HG03066 (cell line): Measurements from ENCODE around the gene PRKCH.

Source experiments
- ATAC-seq: cut with Tn5 transposase; IDR thresholded peaks from one replicate; pipeline ENCODE4 v1.9.1; 2021; ENCODE audit warnings: low read depth; ENCODE audit not compliant: unreplicated experiment

PRKCH gene

DNA sequence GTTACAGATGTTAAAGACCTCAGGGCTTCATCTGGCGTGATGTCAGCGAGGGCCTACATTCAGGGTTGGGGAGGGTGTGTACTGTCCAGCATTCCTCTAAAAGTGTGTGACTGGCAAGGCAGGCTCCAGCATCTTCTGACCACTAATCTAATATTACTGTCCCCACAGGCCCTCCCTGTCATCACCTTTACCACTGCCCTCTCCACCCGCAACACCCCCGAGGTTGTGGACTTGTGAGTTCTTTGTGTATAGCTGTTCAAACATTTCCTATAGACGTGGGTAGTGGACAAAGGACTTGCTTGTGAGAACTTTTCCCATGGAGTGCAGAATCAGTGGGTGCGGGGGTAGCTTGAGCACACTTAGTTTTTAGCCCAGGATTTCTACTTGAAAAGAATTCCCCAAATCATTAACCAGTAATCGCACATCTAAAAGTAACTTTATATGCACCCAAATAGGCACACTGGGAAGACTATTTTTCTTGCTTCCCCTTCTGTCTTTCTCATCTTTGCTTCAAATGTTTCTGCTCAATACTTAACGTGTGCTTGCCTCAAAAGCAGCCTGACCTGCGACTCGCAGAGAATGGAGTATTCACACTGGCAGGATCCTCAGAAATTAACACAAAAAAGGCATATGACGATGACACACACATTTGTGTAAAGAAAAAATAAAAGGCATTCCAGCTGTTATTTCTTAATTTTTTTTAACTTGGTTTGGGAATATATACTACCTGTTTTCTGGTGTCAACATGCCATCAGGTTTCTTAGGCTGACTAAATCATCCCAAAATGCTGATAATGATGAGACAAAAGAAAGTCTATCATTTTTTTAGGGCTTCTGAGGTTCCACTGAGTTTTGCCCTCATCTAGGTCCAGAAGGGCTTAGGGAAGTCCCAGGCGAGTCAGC lies 215.5 kb downstream of the PRKCH start:
- ATAC-seq: no peak

DNA sequence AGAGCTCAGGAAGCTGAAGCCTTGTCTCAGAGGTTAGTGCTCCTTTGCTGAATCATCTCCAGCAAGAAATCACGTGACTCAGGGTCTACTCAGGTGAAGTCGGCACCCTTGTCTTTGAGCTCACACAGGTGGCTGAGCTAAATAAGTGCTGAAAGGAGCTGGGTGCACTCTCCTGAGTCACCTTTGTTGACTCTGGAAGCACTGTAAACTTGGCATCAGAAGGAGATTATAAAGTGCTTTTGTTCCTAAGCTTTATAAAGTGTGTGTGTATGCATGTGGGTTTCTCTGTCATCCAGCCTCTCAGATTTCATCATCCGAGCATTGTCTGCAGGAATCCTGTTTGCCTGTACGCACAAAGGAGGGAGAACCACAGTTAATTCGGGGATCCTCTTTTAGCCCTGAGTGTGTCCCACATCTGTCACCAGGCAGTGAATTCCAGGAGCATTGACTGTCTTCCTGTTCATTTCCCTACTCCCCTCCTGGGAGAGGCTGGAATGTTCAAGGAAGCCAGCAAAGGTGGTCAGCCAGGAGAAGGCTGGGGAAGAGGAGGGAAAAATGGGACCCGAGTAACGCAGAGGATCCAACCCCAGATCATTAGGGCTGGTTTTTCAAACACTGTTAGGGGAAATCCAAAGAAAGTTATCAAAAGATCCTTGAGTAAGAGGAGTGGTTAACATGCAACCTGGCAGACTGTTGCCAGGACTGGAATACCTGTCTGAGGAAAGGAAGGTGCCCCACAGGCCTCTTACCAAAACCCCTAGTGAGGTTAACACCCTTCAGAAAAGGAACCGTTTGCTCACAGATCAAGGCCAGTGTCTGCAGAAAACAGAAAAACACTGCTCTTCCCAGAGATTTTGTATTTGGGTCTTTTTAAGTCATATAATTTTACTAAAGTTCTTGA lies 216.4 kb downstream of the PRKCH start:
- no peak for ATAC-seq

- ATAC-seq: no peak
These were observed 217.2 kb downstream of the PRKCH start for GRCh38 chr14:61538464-61539022.

- no peak for ATAC-seq
These were observed 218.3 kb downstream of the PRKCH start for GRCh38 chr14:61539631-61540030.

DNA sequence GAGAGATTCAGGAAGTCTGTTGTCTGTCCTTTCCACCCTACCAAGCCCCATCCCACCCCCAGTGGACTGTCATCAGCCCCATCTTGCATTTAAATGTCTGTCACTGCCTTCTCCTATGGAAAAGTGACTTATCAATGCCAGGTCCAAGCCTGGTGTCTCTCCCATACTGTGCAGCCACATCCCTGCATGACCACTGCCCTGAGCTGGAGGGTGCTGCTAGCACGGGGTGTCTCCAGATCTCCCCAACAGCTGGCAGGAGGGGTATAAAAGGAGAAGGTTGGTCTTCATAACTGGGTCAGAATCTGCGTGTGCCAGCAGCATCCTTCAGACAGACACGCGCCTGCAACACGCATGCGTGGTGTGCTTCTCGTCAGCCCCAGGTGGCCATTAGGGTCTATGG lies 219.6 kb downstream of the PRKCH start:
- ATAC-seq: no peak

- no peak for ATAC-seq
These were observed 221.7 kb downstream of the PRKCH start for GRCh38 chr14:61542848-61543790.

DNA sequence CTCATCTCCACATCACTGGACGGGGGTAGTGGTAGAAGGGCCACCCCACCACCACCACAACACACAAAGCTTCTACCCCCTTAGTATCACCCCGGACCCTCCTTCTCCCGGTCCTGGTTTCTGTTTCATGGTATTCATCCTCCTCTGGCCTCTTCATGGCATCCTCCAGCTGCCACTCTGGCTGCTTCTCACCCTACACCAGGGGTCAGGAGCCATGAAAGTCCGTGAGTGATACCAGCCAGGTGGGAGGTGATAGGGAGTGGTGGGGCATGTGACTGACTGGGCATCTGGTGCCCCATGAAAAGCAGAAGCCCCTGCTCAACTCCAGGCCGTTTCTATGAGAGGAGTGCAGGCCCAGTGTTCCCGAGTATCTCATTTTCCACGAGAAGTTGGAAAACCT lies 222.6 kb downstream of the PRKCH start:
- no peak for ATAC-seq

GRCh38 chr14:61544448-61545330 lies 223.3 kb downstream of the PRKCH start:
- ATAC-seq: no peak

DNA sequence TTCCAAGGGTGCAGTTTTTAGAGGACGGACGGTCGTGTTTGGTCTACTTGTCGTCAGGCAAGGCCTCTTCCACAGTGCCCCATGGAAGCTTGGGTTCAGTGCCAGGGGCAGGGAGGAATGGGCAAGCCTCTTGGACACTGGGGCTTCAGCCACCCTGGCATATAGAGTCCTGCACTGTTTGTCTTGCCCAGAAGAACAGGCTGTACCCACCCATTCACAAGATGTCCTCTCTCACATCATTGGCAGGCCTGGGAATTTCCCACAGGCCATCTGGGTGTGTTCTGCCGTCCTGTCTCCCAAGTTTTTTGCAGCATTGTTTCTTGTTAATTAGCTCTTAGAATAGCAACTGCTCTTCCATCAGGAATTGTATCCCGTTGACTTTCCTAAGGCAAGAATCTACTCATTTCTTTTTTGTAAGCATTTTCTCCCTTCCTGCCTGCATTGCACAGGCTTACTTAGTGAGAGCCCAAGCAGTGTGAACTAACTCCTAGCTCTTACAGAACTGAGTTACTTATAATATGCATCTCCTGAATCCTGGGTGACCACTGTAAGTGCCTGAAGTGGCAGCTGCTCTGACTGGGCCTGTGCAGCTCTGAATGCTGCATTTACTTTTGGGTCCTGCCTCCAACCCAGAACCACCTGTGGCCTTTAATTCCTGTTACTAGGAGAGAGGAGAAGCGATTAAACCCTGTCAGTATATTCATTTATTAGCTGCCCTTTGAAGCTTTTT lies 224.5 kb downstream of the PRKCH start:
- ATAC-seq: no peak

DNA sequence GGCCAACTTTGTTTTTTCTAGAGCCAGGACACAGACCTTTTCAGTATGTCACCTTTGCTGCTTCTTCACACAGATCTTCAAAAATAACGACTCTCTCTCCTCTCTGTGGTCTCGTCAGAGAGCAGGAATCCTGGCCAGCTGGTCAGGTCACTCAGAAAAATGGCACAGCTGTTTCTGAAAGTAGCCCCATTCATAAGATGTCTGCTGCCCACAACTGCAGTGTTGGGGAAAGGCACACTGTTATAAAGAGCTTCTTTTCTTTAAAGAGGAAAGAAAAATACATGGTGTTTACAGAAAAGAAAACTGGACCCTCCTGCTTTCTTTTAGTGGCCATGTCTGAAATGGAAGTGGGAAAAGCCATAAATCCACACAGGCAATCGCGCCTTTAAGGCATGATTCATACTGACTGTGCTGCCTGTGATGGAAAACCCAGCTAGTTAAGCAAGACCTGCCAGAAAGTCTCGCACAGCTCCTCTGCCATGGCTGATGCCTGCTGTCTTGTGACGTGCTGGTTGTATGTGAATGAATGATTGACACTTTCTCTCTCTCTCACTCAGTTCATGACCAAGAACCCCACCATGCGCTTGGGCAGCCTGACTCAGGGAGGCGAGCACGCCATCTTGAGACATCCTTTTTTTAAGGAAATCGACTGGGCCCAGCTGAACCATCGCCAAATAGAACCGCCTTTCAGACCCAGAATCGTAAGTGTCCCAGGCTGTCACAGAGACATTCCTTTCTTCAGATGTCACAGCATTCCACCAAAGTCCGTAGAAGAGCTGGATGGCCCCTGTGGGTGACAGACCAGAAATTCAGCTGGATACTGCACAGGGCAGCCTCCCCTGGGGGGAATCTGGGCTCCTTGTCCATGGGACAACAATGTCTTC lies 226.0 kb downstream of the PRKCH start:
- ATAC-seq: no peak

DNA sequence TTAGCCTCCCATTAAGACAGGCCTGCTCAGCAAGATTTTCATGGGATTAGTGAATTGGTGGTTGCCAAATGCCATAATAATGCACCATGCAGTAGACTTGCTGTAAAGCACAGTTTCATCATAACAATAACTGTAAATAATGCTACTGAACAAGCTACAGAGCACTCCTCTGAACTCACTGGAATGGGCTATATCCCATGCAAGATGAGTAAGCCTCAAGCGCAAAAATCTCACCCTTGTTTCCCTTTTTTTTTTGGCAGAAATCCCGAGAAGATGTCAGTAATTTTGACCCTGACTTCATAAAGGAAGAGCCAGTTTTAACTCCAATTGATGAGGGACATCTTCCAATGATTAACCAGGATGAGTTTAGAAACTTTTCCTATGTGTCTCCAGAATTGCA lies 228.0 kb downstream of the PRKCH start:
- no peak for ATAC-seq

GRCh38 chr14:61551384-61551783 lies 230.0 kb downstream of the PRKCH start:
- no peak for ATAC-seq

DNA sequence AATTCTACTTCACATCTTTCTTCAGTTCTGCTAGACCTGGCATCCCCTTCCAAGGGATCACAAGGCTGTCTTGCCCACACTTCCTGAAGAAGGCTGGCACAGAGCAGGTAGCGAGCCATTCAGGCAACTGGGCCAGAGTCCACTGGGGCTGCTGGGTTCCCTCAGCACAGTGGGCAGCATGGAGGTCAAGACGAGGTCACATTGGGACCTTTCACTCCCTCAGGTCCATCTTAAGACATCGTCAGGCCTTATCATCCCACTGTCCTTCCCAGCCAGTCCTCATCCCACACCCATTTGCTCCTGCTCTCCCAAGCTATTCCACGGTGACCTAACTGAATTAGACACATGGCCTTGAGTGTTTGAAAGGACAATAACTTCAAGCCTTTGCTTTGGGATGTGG lies 230.9 kb downstream of the PRKCH start:
- ATAC-seq: no peak

DNA sequence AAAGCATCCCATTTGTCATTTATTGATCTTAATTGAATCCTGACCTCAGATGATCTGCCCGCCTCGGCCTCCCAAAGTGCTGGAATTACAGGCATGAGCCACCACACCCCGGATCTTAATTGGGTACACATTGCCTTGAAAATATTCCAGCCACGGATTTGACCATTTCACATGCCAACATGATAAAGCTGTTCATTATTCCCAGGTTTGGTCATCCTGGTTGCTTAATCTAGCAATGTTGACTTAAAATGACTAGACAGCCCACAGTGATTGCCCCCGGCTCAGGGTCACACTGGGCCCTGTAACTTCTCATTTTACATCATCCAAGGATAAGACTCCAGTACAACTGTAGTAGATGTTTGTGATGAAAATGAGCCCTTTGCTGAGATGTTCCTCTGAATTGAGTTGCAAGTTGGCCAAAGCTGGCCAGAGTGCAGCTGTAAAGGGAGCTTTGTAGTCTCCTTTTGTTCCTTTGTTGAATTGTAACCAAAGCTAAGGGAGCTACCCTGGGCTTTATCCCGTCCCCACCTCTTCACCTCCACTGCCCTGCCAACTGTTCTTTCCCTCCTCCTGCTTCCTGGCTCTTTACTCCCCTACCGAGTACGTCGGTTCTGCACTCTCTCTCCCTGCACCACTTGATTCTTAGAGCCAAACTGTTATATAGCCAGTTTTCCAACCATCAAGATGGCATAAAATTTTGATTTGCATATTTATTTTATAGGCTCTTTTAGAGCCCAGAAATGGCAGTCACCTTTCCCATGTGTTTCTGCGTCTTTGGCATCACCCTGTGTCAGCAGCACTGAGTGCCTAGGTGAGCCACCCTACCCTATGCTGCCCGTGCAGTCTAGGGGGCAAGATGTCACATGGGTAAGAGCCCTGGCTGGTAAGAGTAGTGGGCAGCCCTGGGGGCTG lies 232.6 kb downstream of the PRKCH start:
- no peak for ATAC-seq

DNA sequence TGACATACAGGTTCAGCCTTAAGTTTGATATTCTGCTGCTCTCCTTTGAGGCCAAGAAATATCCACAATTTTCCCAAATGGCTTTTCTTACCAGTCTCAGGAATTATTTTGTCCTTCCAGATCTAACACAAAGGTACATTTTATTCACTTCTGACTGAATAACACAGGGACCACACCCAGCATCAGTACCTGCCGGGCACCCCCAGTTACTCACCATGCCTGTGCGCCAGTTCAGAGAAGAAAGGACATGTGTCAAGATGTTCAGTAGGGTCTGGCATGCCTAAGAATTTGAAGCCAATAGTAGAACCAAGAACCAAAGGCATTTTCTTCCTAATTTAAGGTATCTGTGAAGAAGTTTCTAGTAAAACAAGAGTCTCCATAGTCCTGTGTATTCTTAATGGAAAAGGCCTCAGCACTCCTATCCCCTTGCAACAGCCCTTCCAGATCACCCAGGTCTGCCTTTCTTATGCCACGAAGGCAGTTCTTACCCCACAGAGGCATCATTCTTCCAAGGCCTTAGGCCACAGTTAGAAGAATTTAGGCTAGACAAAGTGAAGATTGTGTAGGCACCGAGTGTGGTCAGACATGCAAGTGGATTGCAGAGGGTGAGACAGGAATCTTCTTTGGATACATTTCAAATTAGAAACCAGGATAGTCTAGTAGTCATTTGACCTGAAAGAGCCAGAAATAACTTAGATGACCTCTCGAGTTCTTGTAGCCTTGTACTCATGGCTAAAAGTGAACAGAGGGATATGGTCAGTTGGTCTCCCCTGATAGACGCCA lies 233.9 kb downstream of the PRKCH start:
- ATAC-seq: no peak

DNA sequence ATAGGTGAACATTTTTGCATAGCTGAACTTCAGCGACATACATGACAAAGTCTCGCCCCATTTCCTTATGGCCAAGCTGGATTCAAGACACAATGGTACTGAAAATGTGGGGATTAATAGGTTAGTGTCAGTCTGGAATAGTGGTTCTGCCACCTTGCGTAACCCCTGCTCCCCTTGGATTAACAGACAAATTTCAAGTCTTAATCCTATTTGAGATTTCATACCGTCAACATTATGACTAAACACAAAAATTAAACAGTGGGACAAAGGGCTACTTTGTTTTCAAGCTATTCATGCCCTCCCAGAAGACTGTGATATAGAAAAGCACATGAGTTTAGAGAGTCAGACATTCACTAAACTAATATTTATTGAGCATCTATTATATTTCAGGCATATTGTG lies 235.1 kb downstream of the PRKCH start:
- ATAC-seq: no peak
